Fibroblast of pulmonary artery (primary cell): Measurements from ENCODE around the gene DLG5.

ENCODE experiments used
- DNase-seq: peaks from one replicate; pipeline ENCODE4 v3.0.0-alpha.2; 2010; ENCODE audit warnings: low read depth
- H3K4me3 ChIP-seq: replicated peaks from 2 replicates; pipeline ENCODE4 v1.5.1; 2011; ENCODE audit warnings: low read depth, mild to moderate bottlenecking, control low read depth, low read length, moderate library complexity
- TF ChIP-seq, protein P1 (sequence below): IDR thresholded peaks from 2 replicates; pipeline ENCODE4 v1.5.1; 2011; ENCODE audit warnings: mild to moderate bottlenecking, control low read depth, low read length, inconsistent platforms; ENCODE audit errors: missing control alignments

Gene DLG5

DNA sequence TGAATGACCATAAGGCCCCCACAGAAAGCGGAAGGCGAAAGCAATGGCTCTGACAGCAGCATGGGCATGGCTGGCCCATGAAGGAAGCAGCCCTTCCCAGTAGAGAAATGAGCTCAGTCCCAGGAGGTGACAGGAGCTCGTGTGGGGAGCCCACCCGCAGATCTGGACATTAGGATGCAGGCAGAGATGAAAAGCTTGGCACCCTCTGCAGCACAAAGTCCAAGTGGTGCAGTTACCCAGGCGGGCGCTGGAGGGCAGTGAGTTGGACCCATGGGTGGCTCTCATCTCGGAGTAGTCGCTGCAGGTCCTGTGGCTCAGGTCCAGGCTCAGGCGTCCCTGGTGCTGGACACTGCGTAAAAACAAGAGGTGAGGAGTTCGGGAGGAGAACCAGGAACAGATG, 109.0 kb downstream of the DLG5 start:
- H3K4me3 ChIP-seq, result no peak overlapping the region
- TF ChIP-seq, protein P1, sequence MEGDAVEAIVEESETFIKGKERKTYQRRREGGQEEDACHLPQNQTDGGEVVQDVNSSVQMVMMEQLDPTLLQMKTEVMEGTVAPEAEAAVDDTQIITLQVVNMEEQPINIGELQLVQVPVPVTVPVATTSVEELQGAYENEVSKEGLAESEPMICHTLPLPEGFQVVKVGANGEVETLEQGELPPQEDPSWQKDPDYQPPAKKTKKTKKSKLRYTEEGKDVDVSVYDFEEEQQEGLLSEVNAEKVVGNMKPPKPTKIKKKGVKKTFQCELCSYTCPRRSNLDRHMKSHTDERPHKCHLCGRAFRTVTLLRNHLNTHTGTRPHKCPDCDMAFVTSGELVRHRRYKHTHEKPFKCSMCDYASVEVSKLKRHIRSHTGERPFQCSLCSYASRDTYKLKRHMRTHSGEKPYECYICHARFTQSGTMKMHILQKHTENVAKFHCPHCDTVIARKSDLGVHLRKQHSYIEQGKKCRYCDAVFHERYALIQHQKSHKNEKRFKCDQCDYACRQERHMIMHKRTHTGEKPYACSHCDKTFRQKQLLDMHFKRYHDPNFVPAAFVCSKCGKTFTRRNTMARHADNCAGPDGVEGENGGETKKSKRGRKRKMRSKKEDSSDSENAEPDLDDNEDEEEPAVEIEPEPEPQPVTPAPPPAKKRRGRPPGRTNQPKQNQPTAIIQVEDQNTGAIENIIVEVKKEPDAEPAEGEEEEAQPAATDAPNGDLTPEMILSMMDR, result no peak

DNA sequence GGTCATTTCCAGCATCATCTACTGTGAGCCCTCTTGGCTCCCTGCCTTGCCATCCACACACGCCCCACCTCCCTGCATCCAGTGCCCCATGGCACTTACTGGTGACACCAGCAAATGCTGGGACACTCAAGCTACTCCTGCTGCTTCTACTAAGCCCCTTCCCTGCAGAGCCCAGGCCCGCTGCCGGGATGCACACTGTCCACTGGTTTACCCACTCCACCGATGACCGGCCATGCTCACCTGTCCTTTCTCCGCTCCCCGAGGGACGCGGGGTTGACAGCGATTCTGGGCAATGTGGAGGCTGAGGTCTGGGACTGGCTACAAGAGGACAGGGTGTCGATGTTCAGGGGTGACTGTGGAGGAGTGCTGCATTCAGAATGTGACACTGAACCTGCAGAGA, 110.2 kb downstream of the DLG5 start:
- DNase-seq, result no peak
- TF ChIP-seq, protein P1, result no peak
- H3K4me3 ChIP-seq, result no peak overlapping the region

More for the DNA sequence above, 109.0 kb downstream of the DLG5 start:
- no peak for DNase-seq

DNA sequence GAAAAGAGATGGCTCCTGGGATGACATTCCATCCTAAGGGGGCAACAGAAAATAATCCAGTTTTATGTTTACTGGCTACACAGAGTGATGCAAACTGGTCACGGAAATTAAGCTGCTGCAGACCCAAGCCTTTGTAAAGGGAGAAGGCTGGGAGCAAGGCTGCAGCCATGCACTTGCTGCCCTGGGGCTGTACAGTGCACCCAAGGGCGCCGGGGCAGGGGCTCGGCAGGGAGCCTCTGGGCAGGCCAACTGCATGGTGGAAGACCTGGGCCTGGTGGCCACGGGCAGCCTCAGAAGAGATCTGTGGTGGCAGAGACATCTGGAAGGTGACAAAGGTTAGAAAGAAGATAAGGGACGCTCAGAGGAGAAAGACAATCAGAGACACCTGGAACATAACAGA, 113.8 kb downstream of the DLG5 start:
- TF ChIP-seq, protein P1, result no peak
- DNase-seq, result no peak
- no peak overlapping the region for H3K4me3 ChIP-seq

DNA sequence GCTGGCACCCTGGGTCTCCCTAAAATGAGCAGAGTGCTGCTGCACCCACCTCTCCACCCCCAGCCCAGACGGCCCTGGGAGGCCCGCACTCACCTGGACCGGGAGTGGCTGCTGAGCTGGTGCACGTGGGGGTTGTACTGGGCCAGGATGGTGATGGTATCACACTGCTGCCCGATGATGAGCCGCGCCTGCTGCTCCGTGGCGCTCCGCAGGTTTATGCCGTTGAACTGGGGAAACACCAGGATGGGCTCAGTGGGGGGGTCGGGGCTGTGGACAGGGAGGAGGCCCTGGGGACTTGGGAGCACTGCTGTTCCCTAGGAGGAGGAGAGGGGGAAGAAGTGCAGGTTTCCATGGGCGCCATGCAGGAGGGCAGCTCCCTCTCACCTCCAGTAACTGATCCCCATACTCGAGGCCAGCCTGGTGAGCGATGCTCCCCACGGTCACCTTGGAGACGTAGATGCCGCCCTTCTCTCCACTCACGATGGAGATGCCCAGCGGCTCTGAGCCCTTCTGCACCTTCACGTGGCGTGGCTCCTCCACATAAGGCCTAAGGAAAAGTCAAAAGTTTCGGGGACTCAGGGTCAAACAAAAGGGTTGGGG, 114.6 kb downstream of the DLG5 start:
- no peak overlapping the region for H3K4me3 ChIP-seq
- DNase-seq, result no peak
- TF ChIP-seq, protein P1, result no peak

GRCh38 chr10:77810446-77811335, 115.9 kb downstream of the DLG5 start:
- TF ChIP-seq, protein P1, result no peak
- DNase-seq, result no peak
- H3K4me3 ChIP-seq, result no peak overlapping the region

GRCh38 chr10:77809336-77809735, 117.2 kb downstream of the DLG5 start:
- H3K4me3 ChIP-seq, result no peak overlapping the region
- no peak for DNase-seq
- TF ChIP-seq, protein P1, result no peak

DNA sequence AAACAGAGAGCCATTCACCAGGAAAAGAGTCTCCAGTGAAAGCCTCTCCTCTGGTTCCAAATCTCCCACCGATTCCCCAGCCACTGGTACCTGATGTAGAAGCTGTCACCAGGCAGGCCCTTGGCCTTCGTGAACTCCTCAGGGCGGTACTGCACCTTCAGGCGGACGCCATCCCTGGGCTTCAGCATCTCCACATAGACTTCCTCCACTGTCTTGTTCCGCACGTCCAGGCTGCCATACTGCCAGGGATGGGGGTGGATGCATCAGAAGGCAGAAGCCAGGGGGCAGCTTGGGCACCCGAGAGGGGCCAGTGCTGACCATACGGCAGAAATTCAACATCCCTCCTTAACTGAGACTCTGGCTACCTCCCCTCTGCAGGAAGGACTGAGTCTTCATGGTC, 118.8 kb downstream of the DLG5 start:
- TF ChIP-seq, protein P1, result no peak
- H3K4me3 ChIP-seq, result no peak overlapping the region
- DNase-seq, result no peak
